Erythroblast (primary cell): Measurements from ENCODE around the gene SH3PXD2B.

ENCODE experiments used
- GATA1 ChIP-seq: IDR thresholded peaks from 2 replicates; pipeline ENCODE4 v1.6.1; 2011; ENCODE audit warnings: low read depth, mild to moderate bottlenecking, control low read depth, low read length, moderate library complexity
- POLR2A ChIP-seq: IDR thresholded peaks from 2 replicates; pipeline ENCODE4 v1.6.1; 2011; ENCODE audit warnings: mild to moderate bottlenecking, low read length

GRCh38 chr5:172492097-172492840 lies 37.9 kb upstream of the SH3PXD2B start:
- no peak for TF ChIP-seq POLR2A
- no peak for TF ChIP-seq GATA1
